NCI-H146 (cell line): ENCODE results near the gene IP6K3.

Experiments
- DNase-seq: peaks from one replicate; lab custom pipeline; 2025; lab: John Stamatoyannopoulos, UW

IP6K3 gene

DNA sequence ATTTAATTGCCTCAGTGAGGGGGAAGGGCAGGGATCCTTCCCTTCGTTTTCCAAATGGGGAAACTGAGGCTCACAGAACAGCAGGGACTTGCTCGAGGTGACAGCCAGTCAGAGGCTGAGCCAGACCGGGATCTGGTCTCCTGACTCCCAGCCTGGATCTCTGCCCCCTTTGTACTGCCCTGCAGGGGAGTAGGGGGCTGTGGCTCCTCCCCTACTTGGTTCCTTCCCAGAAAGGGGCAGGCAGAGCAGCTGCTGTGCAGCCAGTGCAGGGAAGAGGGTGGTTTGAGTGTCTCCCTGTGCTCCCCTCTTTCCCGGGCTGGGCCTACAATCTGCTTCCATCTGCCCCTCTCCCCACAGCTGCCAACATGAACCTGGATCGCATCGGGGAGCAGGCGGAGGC is 72.9 kb downstream of the IP6K3 start:
- DNase-seq = no peak

- DNase-seq = no peak
Observed at GRCh38 chr6:33672808-33673207, 73.9 kb downstream of the IP6K3 start.

GRCh38 chr6:33671744-33672072 is 75.0 kb downstream of the IP6K3 start:
- no peak for DNase-seq
